Measurements from ENCODE around the gene FAM111A. TPM values are rescaled to one million over a fixed set of nuclear protein-coding genes. Genes with fewer than 3 reads are reported as not detected.

Gene FAM111A
- total RNA-seq, 1 donor from 2014 or later = 9.6 TPM

GRCh38 chr11:59187035-59187434 lies 44.4 kb downstream of the FAM111A start:
- TF ChIP-seq, protein P1, sequence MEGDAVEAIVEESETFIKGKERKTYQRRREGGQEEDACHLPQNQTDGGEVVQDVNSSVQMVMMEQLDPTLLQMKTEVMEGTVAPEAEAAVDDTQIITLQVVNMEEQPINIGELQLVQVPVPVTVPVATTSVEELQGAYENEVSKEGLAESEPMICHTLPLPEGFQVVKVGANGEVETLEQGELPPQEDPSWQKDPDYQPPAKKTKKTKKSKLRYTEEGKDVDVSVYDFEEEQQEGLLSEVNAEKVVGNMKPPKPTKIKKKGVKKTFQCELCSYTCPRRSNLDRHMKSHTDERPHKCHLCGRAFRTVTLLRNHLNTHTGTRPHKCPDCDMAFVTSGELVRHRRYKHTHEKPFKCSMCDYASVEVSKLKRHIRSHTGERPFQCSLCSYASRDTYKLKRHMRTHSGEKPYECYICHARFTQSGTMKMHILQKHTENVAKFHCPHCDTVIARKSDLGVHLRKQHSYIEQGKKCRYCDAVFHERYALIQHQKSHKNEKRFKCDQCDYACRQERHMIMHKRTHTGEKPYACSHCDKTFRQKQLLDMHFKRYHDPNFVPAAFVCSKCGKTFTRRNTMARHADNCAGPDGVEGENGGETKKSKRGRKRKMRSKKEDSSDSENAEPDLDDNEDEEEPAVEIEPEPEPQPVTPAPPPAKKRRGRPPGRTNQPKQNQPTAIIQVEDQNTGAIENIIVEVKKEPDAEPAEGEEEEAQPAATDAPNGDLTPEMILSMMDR (IDR thresholded peaks at IDR 0.05; ENCODE audit: borderline replicate concordance) = no peak
- Histone ChIP-seq H3K27ac (replicated peaks) (peak overlapping the region; percentile 57), H3K4me1 (peaks cover 54% of the 10 kb centered on the region), H3K9me3 (replicated peaks) (no peaks in the 10 kb centered on the region), H3K36me3 (peaks cover 7% of the 10 kb centered on the region), H3K27me3 (ENCODE audit: low read depth) (no peaks in the 10 kb centered on the region), H3K4me3 (no peak overlapping the region)
- DNase-seq = no peak
- intact Hi-C loops (cut with micrococcal nuclease) = no loop called here

DNA sequence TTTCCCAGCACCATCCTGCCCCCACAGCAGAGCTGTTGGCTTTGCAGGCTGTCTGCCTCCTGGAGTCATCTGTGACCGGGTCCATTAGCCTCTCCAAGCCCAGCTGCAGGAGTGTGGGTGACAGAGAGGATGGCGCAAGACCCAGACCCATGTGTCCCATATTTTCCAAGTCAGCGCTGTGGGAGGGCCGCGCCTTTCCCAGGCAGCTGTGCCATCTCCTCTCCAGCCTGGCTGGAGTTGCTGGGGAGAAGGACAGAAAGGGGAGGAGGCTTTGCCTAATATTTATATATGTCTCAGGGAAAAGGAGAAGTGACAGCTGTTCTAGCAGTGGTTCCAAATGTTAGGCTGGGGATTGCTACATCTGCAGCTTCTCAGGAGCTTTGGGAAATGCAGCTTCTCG lies 44.9 kb downstream of the FAM111A start:
- Histone ChIP-seq H3K27me3 (ENCODE audit: low read depth) (no peaks in the 10 kb centered on the region), H3K36me3 (peaks cover 8% of the 10 kb centered on the region), H3K27ac (replicated peaks) (peak overlapping the region; percentile 57), H3K9me3 (replicated peaks) (no peaks in the 10 kb centered on the region), H3K4me1 (peaks cover 54% of the 10 kb centered on the region), H3K4me3 (no peak overlapping the region)
- peak; percentile 79 for DNase-seq
- intact Hi-C loops (cut with micrococcal nuclease) = no loop called here
- TF ChIP-seq, protein P1 (IDR thresholded peaks at IDR 0.05; ENCODE audit: borderline replicate concordance) = no peak

DNA sequence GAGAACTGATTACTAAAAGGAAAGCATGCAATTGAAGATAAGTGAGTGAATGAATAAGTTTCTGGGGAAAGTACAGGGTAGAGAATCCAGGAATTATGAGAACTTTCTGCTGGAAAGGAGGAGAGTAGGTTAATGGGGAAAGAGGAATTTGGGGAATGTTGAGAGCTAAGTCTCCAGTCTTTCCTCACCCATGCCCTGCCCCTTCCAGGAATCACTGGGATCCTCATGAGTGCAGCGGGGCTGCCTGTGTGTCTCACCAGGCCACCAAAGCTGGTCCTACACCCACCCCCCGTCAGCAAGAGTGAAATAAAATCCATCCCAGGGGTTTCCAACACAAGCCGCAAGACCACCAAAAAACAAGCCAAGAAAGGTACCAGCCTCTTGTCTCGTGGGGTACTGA lies 46.3 kb downstream of the FAM111A start:
- Histone ChIP-seq H3K27ac (replicated peaks) (no peak overlapping the region), H3K4me1 (peaks cover 48% of the 10 kb centered on the region), H3K27me3 (ENCODE audit: low read depth) (no peaks in the 10 kb centered on the region), H3K4me3 (no peak overlapping the region), H3K9me3 (replicated peaks) (no peaks in the 10 kb centered on the region), H3K36me3 (peaks cover 11% of the 10 kb centered on the region)
- TF ChIP-seq, protein P1 (IDR thresholded peaks at IDR 0.05; ENCODE audit: borderline replicate concordance) = no peak
- intact Hi-C loops (cut with micrococcal nuclease) = no loop called here
- no peak for DNase-seq

- DNase-seq = no peak
- H3K4me3 ChIP-seq = no peak overlapping the region
- intact Hi-C loops (cut with micrococcal nuclease) = no loop called here
- TF ChIP-seq, protein P1 (IDR thresholded peaks at IDR 0.05; ENCODE audit: borderline replicate concordance) = no peak
- no peaks in the 10 kb centered on the region for H3K9me3 ChIP-seq (replicated peaks)
- peaks cover 40% of the 10 kb centered on the region for H3K4me1 ChIP-seq
- peaks cover 11% of the 10 kb centered on the region for H3K36me3 ChIP-seq
- H3K27me3 ChIP-seq (ENCODE audit: low read depth) = no peaks in the 10 kb centered on the region
- no peak overlapping the region for H3K27ac ChIP-seq (replicated peaks)
Observed at GRCh38 chr11:59189986-59190385, 47.3 kb downstream of the FAM111A start.

GRCh38 chr11:59191095-59191494 lies 48.4 kb downstream of the FAM111A start:
- H3K9me3 ChIP-seq (replicated peaks) = no peaks in the 10 kb centered on the region
- intact Hi-C loops (cut with micrococcal nuclease) = no loop called here
- H3K27ac ChIP-seq (replicated peaks) = no peak overlapping the region
- peaks cover 29% of the 10 kb centered on the region for H3K4me1 ChIP-seq
- H3K27me3 ChIP-seq (ENCODE audit: low read depth) = no peaks in the 10 kb centered on the region
- TF ChIP-seq, protein P1 (IDR thresholded peaks at IDR 0.05; ENCODE audit: borderline replicate concordance) = no peak
- no peak for DNase-seq
- H3K36me3 ChIP-seq = peaks cover 11% of the 10 kb centered on the region
- no peak overlapping the region for H3K4me3 ChIP-seq

GRCh38 chr11:59191890-59192289 lies 49.2 kb downstream of the FAM111A start:
- TF ChIP-seq, protein P1 (IDR thresholded peaks at IDR 0.05; ENCODE audit: borderline replicate concordance) = no peak
- H3K27ac ChIP-seq (replicated peaks) = no peak overlapping the region
- no peak overlapping the region for H3K4me3 ChIP-seq
- DNase-seq = no peak
- H3K27me3 ChIP-seq (ENCODE audit: low read depth) = no peaks in the 10 kb centered on the region
- no peaks in the 10 kb centered on the region for H3K9me3 ChIP-seq (replicated peaks)
- intact Hi-C loops (cut with micrococcal nuclease) = no loop called here
- H3K4me1 ChIP-seq = peaks cover 23% of the 10 kb centered on the region
- peaks cover 11% of the 10 kb centered on the region for H3K36me3 ChIP-seq
